K562 (cell line): Measurements from ENCODE around the gene SRRT.
"Not testable (repeated sequence)": the region's sequence is repeated elsewhere in the genome, so short reads cannot be mapped to it uniquely, and the experiment has no call there.

Experiments
- CTCFL ChIP-seq: IDR thresholded peaks from 2 replicates; pipeline ENCODE4 v1.6.1; 2011; ENCODE audit warnings: borderline replicate concordance, low read depth, mild to moderate bottlenecking, moderate library complexity, low read length; ENCODE audit not compliant: insufficient read depth, poor library complexity, severe bottlenecking
- MAZ ChIP-seq, 2 experiments: fragments of 450-650 bp in 1 of 2; sonication (generic) in 1 of 2; formaldehyde crosslinking; IDR thresholded peaks in 1 of 2; conservative IDR thresholded peaks in 1 of 2; 2 replicates each; pipeline versions ENCODE4 v1.4.0 to v1.5.0; 2020; ENCODE audit warnings: mild to moderate bottlenecking in 1 of 2, missing genetic modification reagents in 1 of 2
- POLR2G ChIP-seq: fragments of 200-400 bp; formaldehyde crosslinking; IDR thresholded peaks from 2 replicates; pipeline ENCODE4 v1.6.1; 2017; ENCODE audit warnings: low read depth, mild to moderate bottlenecking, antibody characterized with exemption, low read length, moderate library complexity
- SIN3A ChIP-seq, 2 experiments: fragments of 150-350 bp in 1 of 2; IDR thresholded peaks; 2 replicates each; pipeline ENCODE4 v1.6.1; 2011 to 2016; ENCODE audit warnings: borderline replicate concordance in 2 of 2, low read depth in 2 of 2, low read length in 2 of 2, mild to moderate bottlenecking in 2 of 2, moderate library complexity in 2 of 2; ENCODE audit not compliant: control insufficient read depth in 1 of 2
- TF ChIP-seq, protein P1 (sequence below), 2 experiments: IDR thresholded peaks; 2 replicates each; pipeline ENCODE4 v1.6.1; 2012; ENCODE audit warnings: improper control_type of control experiment in 2 of 2, low read depth in 2 of 2, low read length in 2 of 2, borderline replicate concordance in 1 of 2

- TF ChIP-seq, protein P1, sequence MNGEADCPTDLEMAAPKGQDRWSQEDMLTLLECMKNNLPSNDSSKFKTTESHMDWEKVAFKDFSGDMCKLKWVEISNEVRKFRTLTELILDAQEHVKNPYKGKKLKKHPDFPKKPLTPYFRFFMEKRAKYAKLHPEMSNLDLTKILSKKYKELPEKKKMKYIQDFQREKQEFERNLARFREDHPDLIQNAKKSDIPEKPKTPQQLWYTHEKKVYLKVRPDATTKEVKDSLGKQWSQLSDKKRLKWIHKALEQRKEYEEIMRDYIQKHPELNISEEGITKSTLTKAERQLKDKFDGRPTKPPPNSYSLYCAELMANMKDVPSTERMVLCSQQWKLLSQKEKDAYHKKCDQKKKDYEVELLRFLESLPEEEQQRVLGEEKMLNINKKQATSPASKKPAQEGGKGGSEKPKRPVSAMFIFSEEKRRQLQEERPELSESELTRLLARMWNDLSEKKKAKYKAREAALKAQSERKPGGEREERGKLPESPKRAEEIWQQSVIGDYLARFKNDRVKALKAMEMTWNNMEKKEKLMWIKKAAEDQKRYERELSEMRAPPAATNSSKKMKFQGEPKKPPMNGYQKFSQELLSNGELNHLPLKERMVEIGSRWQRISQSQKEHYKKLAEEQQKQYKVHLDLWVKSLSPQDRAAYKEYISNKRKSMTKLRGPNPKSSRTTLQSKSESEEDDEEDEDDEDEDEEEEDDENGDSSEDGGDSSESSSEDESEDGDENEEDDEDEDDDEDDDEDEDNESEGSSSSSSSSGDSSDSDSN (IDR thresholded peaks at IDR 0.05; ENCODE audit: borderline replicate concordance in 1 of 2, low read depth in 2 of 2, low read length in 2 of 2), result not testable (repeated sequence)
- TF ChIP-seq POLR2G; MAZ (CRISPR knock-in tag; conservative IDR thresholded peaks at IDR 0.05 in 1 of 2, IDR thresholded peaks at IDR 0.05 in 1 of 2); SIN3A (IDR thresholded peaks at IDR 0.05; ENCODE audit: borderline replicate concordance in 2 of 2, control insufficient read depth in 1 of 2, low read depth in 2 of 2, low read length in 2 of 2); CTCFL: not testable (repeated sequence)
Measured at GRCh38 chr7:100919779-100920437, 45.0 kb downstream of the SRRT start.
